HCT116 (cell line): ENCODE results near the gene ZFX. TPM values are rescaled to one million over a fixed set of nuclear protein-coding genes. Genes with fewer than 3 reads are reported as not detected.

Source experiments
- ATAC-seq: fragments of 200-7000 bp; cut with Tn5 transposase; 2 replicates; pipeline ENCODE4 v1.9.1; 2020; ENCODE audit warnings: mild to moderate bottlenecking, moderate library complexity
- BruUV-seq: library from RNA; stranded (reverse); fragments of 400-500 nt; replicated peaks from 2 replicates; lab custom pipeline; 2021; lab: Mats Ljungman, UMichigan
- CTCF ChIA-PET: fragments of 300-600 bp; sonication (Branson Sonifier 250); formaldehyde crosslinking; loops from one replicate; lab custom pipeline; 2021; ENCODE audit warnings: antibody characterized with exemption; lab: Charles Lee
- POLR2A ChIA-PET: fragments of 300-600, 350-600 bp; sonication (Branson Sonifier 250); formaldehyde crosslinking; loops from one replicate; lab custom pipeline; 2021; ENCODE audit warnings: antibody characterized with exemption; lab: Charles Lee
- RAD21 ChIA-PET, 2 experiments: fragments of 300-600 bp; sonication (Branson Sonifier 250); formaldehyde crosslinking; loops; one replicate each; lab custom pipeline; 2023; ENCODE audit warnings: low total read pairs in 2 of 2; ENCODE audit not compliant: uncharacterized antibody in 2 of 2, unreplicated experiment in 2 of 2, low non-redundant PET in 1 of 2; lab: Charles Lee
- DNase-seq: peaks from one replicate; pipeline ENCODE4 v3.0.0-alpha.2; 2010; ENCODE audit warnings: low read depth, low spot score
- H2AFZ ChIP-seq: fragments of 200-600 bp; shearing (Covaris generic), sonication (generic); 2 replicates; pipeline ENCODE4 v1.6.1; 2017; ENCODE audit warnings: low read depth, mixed run types, mixed read lengths, antibody characterized with exemption, low read length; ENCODE audit not compliant: poor library complexity, severe bottlenecking
- H3K27ac ChIP-seq: 2 replicates; pipeline ENCODE4 v1.5.1; 2012; ENCODE audit warnings: low read depth, low read length
- H3K27me3 ChIP-seq: fragments of 200-600 bp; sonication (generic); 2 replicates; pipeline ENCODE4 v1.6.1; 2016; ENCODE audit warnings: mixed run types, low read length, mixed read lengths; ENCODE audit not compliant: insufficient read depth
- H3K36me3 ChIP-seq, 2 experiments: fragments of 200-500 bp in 1 of 2; fragments of 200-600 bp in 1 of 2; sonication (Bioruptor generic) in 1 of 2; sonication (generic) in 1 of 2; 2 replicates each; pipeline versions ENCODE4 v1.5.1 to v1.6.1; 2014 to 2016; ENCODE audit warnings: low read length in 2 of 2, inconsistent platforms in 1 of 2, mixed read lengths in 1 of 2, mixed run types in 1 of 2; ENCODE audit not compliant: insufficient read depth in 2 of 2, control insufficient read depth in 1 of 2
- H3K4me1 ChIP-seq, 2 experiments: fragments of 200-600 bp in 1 of 2; sonication (generic) in 1 of 2; 2 replicates each; pipeline versions ENCODE4 v1.5.1 to v1.6.1; 2012 to 2017; ENCODE audit warnings: low read length in 2 of 2, inconsistent platforms in 1 of 2, mild to moderate bottlenecking in 1 of 2, mixed read lengths in 1 of 2, mixed run types in 1 of 2, moderate library complexity in 1 of 2; ENCODE audit not compliant: insufficient read depth in 2 of 2, control insufficient read depth in 1 of 2
- H3K4me2 ChIP-seq: fragments of 200-600 bp; sonication (generic); 2 replicates; pipeline ENCODE4 v1.6.1; 2017; ENCODE audit warnings: mixed run types, low read length, mixed read lengths
- H3K4me3 ChIP-seq, 2 experiments: fragments of 200-600 bp in 1 of 2; sonication (generic) in 1 of 2; replicated peaks in 1 of 2; 2 replicates each; pipeline ENCODE4 v1.5.1; 2011 to 2016; ENCODE audit warnings: low read length in 2 of 2, control low read depth in 1 of 2, low read depth in 1 of 2, mild to moderate bottlenecking in 1 of 2, mixed read lengths in 1 of 2, mixed run types in 1 of 2
- H3K79me2 ChIP-seq: fragments of 200-600 bp; sonication (generic); 2 replicates; pipeline ENCODE4 v1.6.1; 2017; ENCODE audit warnings: mild to moderate bottlenecking, mixed run types, low read length, moderate library complexity, mixed read lengths; ENCODE audit not compliant: insufficient read depth
- H3K9ac ChIP-seq: fragments of 200-600 bp; sonication (generic); 2 replicates; pipeline ENCODE4 v1.6.1; 2016; ENCODE audit warnings: low read length, mixed read lengths
- H3K9me2 ChIP-seq: fragments of 200-600 bp; sonication (generic), shearing (Covaris generic); 2 replicates; pipeline ENCODE4 v1.6.1; 2017; ENCODE audit warnings: mixed run types, mild to moderate bottlenecking, moderate library complexity; ENCODE audit not compliant: insufficient read depth
- H3K9me3 ChIP-seq, 2 experiments: fragments of 200-500 bp in 1 of 2; fragments of 200-600 bp in 1 of 2; sonication (Bioruptor generic) in 1 of 2; sonication (generic) in 1 of 2; 2 replicates each; pipeline ENCODE4 v1.6.1; 2014 to 2017; ENCODE audit warnings: low read length in 2 of 2, mixed read lengths in 2 of 2, inconsistent platforms in 1 of 2, low read depth in 1 of 2, mild to moderate bottlenecking in 1 of 2, mixed run types in 1 of 2, moderate library complexity in 1 of 2; ENCODE audit not compliant: control insufficient read depth in 1 of 2, insufficient read depth in 1 of 2
- H4K20me1 ChIP-seq: fragments of 200-600 bp; sonication (generic), shearing (Covaris generic); 2 replicates; pipeline ENCODE4 v1.6.1; 2017; ENCODE audit warnings: mixed run types, mild to moderate bottlenecking, moderate library complexity; ENCODE audit not compliant: insufficient read depth
- CBX3 ChIP-seq: IDR thresholded peaks from 2 replicates; pipeline ENCODE4 v1.6.1; 2012; ENCODE audit warnings: low read depth
- EZH2 ChIP-seq: fragments of 200-600 bp; sonication (generic); IDR thresholded peaks from 2 replicates; pipeline ENCODE4 v1.6.1; 2017; ENCODE audit warnings: antibody characterized with exemption, mixed run types
- EZH2phosphoT487 ChIP-seq: fragments of 200-600 bp; IDR thresholded peaks from 2 replicates; pipeline ENCODE4 v1.6.1; 2018; ENCODE audit warnings: antibody characterized with exemption, borderline replicate concordance
- POLR2AphosphoS5 ChIP-seq: IDR thresholded peaks from 2 replicates; pipeline ENCODE4 v1.6.1; 2011; ENCODE audit warnings: mild to moderate bottlenecking, low read depth, low read length, moderate library complexity
- SRF ChIP-seq: IDR thresholded peaks from 2 replicates; pipeline ENCODE4 v1.6.1; 2012; ENCODE audit warnings: low read depth
- TCF7L2 ChIP-seq: IDR thresholded peaks from 2 replicates; pipeline ENCODE4 v1.7.0; 2011; ENCODE audit warnings: borderline replicate concordance, inconsistent platforms; ENCODE audit not compliant: insufficient read depth, insufficient read length; ENCODE audit errors: extremely low read depth
- ZFX ChIP-seq: fragments of 450-650 bp; IDR thresholded peaks from 2 replicates; pipeline ENCODE4 v1.6.1; 2017
- ZNF274 ChIP-seq: fragments of 200-500 bp; sonication (Bioruptor generic); IDR thresholded peaks from 2 replicates; pipeline ENCODE4 v1.6.1; 2014; ENCODE audit warnings: mild to moderate bottlenecking, low read depth, low read length, inconsistent platforms
- intact Hi-C: fragments of 100-400 bp; cut with micrococcal nuclease; formaldehyde crosslinking; loops from 2 replicates; pipeline ENCODE4 v1.10.0; 2022
- total RNA-seq: library from RNA; stranded (reverse); gene quantifications from one replicate; pipeline ENCODE4 v1.2.1, GENCODE V29; 2021; ENCODE audit not compliant: unreplicated experiment
- TF ChIP-seq, protein P1 (sequence below), 3 experiments: fragments of 200-600 bp in 1 of 3; sonication (generic) in 1 of 3; IDR thresholded peaks in 2 of 3; conservative IDR thresholded peaks in 1 of 3; 2 replicates each; pipeline ENCODE4 v1.5.1; 2012 to 2017; ENCODE audit warnings: low read depth in 2 of 3, low read length in 2 of 3, antibody characterized with exemption in 1 of 3, borderline replicate concordance in 1 of 3, control low read depth in 1 of 3, mild to moderate bottlenecking in 1 of 3, mixed read lengths in 1 of 3, mixed run types in 1 of 3, moderate library complexity in 1 of 3; ENCODE audit not compliant: insufficient read depth in 1 of 3
- TF ChIP-seq, protein P2 (sequence below): IDR thresholded peaks from 2 replicates; pipeline ENCODE4 v1.6.1; 2012; ENCODE audit warnings: low read depth

The ZFX gene
- total RNA-seq, 1 experiment from 2014 or later: 28.1 TPM

DNA sequence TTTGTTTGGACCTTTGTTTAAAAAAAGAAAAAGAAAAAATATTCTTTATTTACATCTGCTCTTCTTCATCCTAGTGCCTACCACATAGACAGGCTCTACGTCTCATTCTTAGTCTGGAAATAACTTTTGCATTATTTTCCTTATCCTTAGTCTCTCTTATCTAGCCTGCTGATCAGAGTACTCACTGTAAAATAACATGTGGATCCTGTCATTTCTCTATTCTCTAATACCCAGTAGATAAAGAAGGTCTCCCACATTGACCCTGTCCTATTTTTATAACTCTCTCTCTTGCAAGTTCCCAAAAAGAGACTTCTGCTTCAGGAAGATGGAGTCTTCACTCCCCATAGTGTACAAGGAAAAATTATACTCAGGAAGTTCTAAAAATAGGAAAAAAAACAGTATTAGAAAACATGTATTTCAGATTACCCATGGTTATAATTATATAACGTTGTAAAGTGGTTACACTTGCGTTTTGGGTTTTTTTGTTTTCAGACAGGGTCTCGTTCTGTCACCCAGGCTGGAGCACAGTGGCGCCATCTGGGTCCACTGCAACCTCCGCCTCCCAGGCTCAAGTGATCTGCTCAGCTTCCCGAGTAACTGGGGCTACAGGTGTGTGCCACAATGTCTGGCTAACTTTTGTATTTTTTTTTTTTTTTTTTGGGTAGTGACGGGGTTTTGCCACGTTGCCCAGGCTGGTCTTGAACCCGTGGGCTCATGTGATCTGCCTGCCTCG lies 23.8 kb downstream of the ZFX start:
- intact Hi-C loops: no loop called here
- Histone ChIP-seq H3K27me3 (no peaks in the 10 kb centered on the region), H3K27ac (no peak overlapping the region), H3K79me2 (peaks cover 48% of the 10 kb centered on the region), H3K36me3 (peaks cover 0 to 5% of the 10 kb centered on the region in 2 experiments; a peak in 3 of 4 replicates), H3K9me2 (no peaks in the 10 kb centered on the region), H3K4me3 (no peak overlapping the region), H2AFZ (no peak overlapping the region), H3K9me3 (no peaks in the 10 kb centered on the region), H3K4me1 (no peaks in the 10 kb centered on the region), H3K9ac (no peak overlapping the region), H4K20me1 (no peaks in the 10 kb centered on the region), H3K4me2 (no peak overlapping the region)
- ChIA-PET CTCF (no interaction called here), POLR2A (no interaction called here), RAD21 (no interaction called here)
- DNase-seq: no peak
- no peak for ATAC-seq
- BruUV-seq: no TSS peak
- no peak for TF ChIP-seq SRF
- no peak for TF ChIP-seq POLR2AphosphoS5
- no peak for TF ChIP-seq EZH2phosphoT487
- no peak for TF ChIP-seq ZNF274
- TF ChIP-seq, protein P1, sequence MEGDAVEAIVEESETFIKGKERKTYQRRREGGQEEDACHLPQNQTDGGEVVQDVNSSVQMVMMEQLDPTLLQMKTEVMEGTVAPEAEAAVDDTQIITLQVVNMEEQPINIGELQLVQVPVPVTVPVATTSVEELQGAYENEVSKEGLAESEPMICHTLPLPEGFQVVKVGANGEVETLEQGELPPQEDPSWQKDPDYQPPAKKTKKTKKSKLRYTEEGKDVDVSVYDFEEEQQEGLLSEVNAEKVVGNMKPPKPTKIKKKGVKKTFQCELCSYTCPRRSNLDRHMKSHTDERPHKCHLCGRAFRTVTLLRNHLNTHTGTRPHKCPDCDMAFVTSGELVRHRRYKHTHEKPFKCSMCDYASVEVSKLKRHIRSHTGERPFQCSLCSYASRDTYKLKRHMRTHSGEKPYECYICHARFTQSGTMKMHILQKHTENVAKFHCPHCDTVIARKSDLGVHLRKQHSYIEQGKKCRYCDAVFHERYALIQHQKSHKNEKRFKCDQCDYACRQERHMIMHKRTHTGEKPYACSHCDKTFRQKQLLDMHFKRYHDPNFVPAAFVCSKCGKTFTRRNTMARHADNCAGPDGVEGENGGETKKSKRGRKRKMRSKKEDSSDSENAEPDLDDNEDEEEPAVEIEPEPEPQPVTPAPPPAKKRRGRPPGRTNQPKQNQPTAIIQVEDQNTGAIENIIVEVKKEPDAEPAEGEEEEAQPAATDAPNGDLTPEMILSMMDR (IDR thresholded peaks at IDR 0.05 in 2 of 3, conservative IDR thresholded peaks at IDR 0.05 in 1 of 3; ENCODE audit: borderline replicate concordance in 1 of 3, insufficient read depth in 1 of 3, low read depth in 2 of 3, low read length in 2 of 3): no peak
- TF ChIP-seq CBX3: no peak
- TF ChIP-seq ZFX: no peak
- TF ChIP-seq TCF7L2: no peak
- TF ChIP-seq, protein P2, sequence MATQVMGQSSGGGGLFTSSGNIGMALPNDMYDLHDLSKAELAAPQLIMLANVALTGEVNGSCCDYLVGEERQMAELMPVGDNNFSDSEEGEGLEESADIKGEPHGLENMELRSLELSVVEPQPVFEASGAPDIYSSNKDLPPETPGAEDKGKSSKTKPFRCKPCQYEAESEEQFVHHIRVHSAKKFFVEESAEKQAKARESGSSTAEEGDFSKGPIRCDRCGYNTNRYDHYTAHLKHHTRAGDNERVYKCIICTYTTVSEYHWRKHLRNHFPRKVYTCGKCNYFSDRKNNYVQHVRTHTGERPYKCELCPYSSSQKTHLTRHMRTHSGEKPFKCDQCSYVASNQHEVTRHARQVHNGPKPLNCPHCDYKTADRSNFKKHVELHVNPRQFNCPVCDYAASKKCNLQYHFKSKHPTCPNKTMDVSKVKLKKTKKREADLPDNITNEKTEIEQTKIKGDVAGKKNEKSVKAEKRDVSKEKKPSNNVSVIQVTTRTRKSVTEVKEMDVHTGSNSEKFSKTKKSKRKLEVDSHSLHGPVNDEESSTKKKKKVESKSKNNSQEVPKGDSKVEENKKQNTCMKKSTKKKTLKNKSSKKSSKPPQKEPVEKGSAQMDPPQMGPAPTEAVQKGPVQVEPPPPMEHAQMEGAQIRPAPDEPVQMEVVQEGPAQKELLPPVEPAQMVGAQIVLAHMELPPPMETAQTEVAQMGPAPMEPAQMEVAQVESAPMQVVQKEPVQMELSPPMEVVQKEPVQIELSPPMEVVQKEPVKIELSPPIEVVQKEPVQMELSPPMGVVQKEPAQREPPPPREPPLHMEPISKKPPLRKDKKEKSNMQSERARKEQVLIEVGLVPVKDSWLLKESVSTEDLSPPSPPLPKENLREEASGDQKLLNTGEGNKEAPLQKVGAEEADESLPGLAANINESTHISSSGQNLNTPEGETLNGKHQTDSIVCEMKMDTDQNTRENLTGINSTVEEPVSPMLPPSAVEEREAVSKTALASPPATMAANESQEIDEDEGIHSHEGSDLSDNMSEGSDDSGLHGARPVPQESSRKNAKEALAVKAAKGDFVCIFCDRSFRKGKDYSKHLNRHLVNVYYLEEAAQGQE: no peak
- TF ChIP-seq EZH2: no peak
